Transverse colon (tissue), 4 donors: ENCODE results near the gene DCANP1. TPM values are rescaled to one million over a fixed set of nuclear protein-coding genes. Genes with fewer than 3 reads are reported as not detected.

Experiments used
- DNase-seq: peaks from one replicate; pipeline ENCODE4 v3.0.0-alpha.2; 2019
- H3K27ac ChIP-seq, 4 donors: fragments of 200-600 bp; sonication (generic); 2 replicates each; pipeline ENCODE4 v1.5.1; 2016 to 2018; ENCODE audit warnings: inconsistent platforms in 4 of 4
- H3K27me3 ChIP-seq: fragments of 200-600 bp; sonication (generic); 2 replicates; pipeline ENCODE4 v1.5.1; 2017; ENCODE audit warnings: inconsistent platforms
- H3K36me3 ChIP-seq, 4 donors: fragments of 200-600 bp; sonication (generic); 2 replicates each; pipeline ENCODE4 v1.5.1; 2017 to 2019; ENCODE audit warnings: inconsistent platforms in 4 of 4
- H3K4me1 ChIP-seq, 4 donors: fragments of 200-600 bp; sonication (generic); 2 replicates each; pipeline ENCODE4 v1.5.1; 2017 to 2020; ENCODE audit warnings: inconsistent platforms in 4 of 4
- H3K4me3 ChIP-seq, 4 donors: fragments of 200-600 bp; sonication (generic); 1 replicate in 1 of 4; 2 replicates in 3 of 4; pipeline versions ENCODE4 v1.5.1 to v1.6.1; 2017 to 2019; ENCODE audit warnings: inconsistent platforms in 4 of 4
- H3K9me3 ChIP-seq, 2 donors: fragments of 200-600 bp; sonication (generic); 2 replicates each; pipeline ENCODE4 v1.5.1; 2017 to 2019; ENCODE audit warnings: inconsistent platforms in 2 of 2
- EP300 ChIP-seq: sonication (generic); formaldehyde crosslinking; IDR thresholded peaks from one replicate; pipeline ENCODE4 v1.6.1; 2017; ENCODE audit warnings: antibody characterized with exemption, low read depth
- POLR2A ChIP-seq: fragments of 450-650 bp; IDR thresholded peaks from one replicate; pipeline ENCODE4 v1.6.1; 2016; ENCODE audit warnings: antibody characterized with exemption, mild to moderate bottlenecking, moderate library complexity
- POLR2AphosphoS5 ChIP-seq, 3 donors: sonication (generic); formaldehyde crosslinking; IDR thresholded peaks; one replicate each; pipeline ENCODE4 v1.6.1; 2016; ENCODE audit warnings: antibody characterized with exemption in 3 of 3
- WGBS, 2 donors: methylation state at CpG; one replicate each; pipeline ENCODE4 v1.1.5; 2018; ENCODE audit warnings: low coverage in 1 of 2; 5-methylcytosine and 5-hydroxymethylcytosine counted together
- in situ Hi-C, 4 donors: fragments of 200-750 bp; cut with MboI; loops; one replicate each; pipeline versions ENCODE4 v1.15.0 to v1.15.1; 2017; ENCODE audit warnings: low sequenced_read_pairs in 3 of 4, low pct_ligation_motif_present in 1 of 4, low pct_unique_long_range_greater_than_20kb in 1 of 4
- intact Hi-C: fragments of 100-400 bp; cut with DNase I; formaldehyde crosslinking; loops from one replicate; pipeline ENCODE4 v1.15.1; 2023; ENCODE audit warnings: low total_unique reads
- total RNA-seq, 4 donors: library from RNA; depleted of rRNA; stranded (reverse); fragments of >200 nt; gene quantifications; one replicate each; pipeline ENCODE4 v1.1.0, GENCODE V29; 2016
- TF ChIP-seq, protein P1 (sequence below), 5 experiments: fragments of 200-600 bp in 3 of 5; fragments of 450-650 bp in 2 of 5; sonication (generic) in 3 of 5; IDR thresholded peaks; 1 replicate in 2 of 5; 2 replicates in 3 of 5; pipeline ENCODE4 v1.5.1; 2016 to 2017; ENCODE audit warnings: antibody characterized with exemption in 5 of 5, inconsistent platforms in 3 of 5, mild to moderate bottlenecking in 2 of 5, moderate library complexity in 1 of 5

The DCANP1 gene
- total RNA-seq, 4 donors from 2014 or later = 0.95 TPM; not detected in 3

DNA sequence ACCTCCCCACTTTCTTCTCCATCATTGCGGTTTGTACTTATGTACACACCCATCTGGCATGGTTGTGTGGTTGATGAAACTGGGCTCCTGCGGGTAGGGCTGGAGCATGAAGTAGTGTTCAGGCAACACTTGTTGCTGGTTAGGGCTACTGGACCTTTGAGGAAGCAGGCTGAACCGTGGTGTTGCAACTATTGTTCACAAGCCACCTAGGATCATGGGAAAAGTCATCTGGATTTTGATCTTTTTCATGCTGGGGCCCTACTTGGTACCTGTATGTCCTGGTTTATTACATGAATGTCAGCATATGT, 45.1 kb upstream of the DCANP1 start:
- in situ Hi-C loops (no loop called here), intact Hi-C loops (no loop called here)
- Histone ChIP-seq H3K4me1 (peaks cover 0 to 25% (median 16%) of the 10 kb centered on the region in 4 donors), H3K36me3 (no peaks in the 10 kb centered on the region), H3K4me3 (no peak overlapping the region), H3K9me3 (no peaks in the 10 kb centered on the region), H3K27me3 (peaks cover 80% of the 10 kb centered on the region), H3K27ac (no peak overlapping the region)
- WGBS, 2 donors = 54% methylated on average over 3 of the region's 3 CpGs; no CpG with 5 or more reads in 1 of the 2 donors
- DNase-seq = no peak
- TF ChIP-seq POLR2AphosphoS5 (IDR thresholded peaks at IDR 0.05) = no peak
- TF ChIP-seq POLR2A = no peak
- TF ChIP-seq EP300 = no peak
- TF ChIP-seq, protein P1, sequence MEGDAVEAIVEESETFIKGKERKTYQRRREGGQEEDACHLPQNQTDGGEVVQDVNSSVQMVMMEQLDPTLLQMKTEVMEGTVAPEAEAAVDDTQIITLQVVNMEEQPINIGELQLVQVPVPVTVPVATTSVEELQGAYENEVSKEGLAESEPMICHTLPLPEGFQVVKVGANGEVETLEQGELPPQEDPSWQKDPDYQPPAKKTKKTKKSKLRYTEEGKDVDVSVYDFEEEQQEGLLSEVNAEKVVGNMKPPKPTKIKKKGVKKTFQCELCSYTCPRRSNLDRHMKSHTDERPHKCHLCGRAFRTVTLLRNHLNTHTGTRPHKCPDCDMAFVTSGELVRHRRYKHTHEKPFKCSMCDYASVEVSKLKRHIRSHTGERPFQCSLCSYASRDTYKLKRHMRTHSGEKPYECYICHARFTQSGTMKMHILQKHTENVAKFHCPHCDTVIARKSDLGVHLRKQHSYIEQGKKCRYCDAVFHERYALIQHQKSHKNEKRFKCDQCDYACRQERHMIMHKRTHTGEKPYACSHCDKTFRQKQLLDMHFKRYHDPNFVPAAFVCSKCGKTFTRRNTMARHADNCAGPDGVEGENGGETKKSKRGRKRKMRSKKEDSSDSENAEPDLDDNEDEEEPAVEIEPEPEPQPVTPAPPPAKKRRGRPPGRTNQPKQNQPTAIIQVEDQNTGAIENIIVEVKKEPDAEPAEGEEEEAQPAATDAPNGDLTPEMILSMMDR (IDR thresholded peaks at IDR 0.05) = no peak

- TF ChIP-seq POLR2A (no peak), EP300 (no peak), POLR2AphosphoS5 (IDR thresholded peaks at IDR 0.05) (no peak)
- TF ChIP-seq, protein P1 (IDR thresholded peaks at IDR 0.05) = no peak
- H3K27ac ChIP-seq = no peak overlapping the region
- intact Hi-C loops (no loop called here), in situ Hi-C loops (no loop called here)
- 15 to 50% methylated on average over 1 to 27 of the region's 40 CpGs for WGBS, 2 donors
- DNase-seq = no peak
- no peak overlapping the region for H3K4me3 ChIP-seq
- H3K9me3 ChIP-seq = no peaks in the 10 kb centered on the region
- peaks cover 86% of the 10 kb centered on the region for H3K27me3 ChIP-seq
- peaks cover 0 to 25% (median 16%) of the 10 kb centered on the region in 4 donors for H3K4me1 ChIP-seq
- H3K36me3 ChIP-seq = no peaks in the 10 kb centered on the region
These were observed 44.6 kb upstream of the DCANP1 start for GRCh38 chr5:135491552-135492318.

GRCh38 chr5:135491038-135491551, 43.9 kb upstream of the DCANP1 start:
- Histone ChIP-seq H3K27me3 (peaks cover 89% of the 10 kb centered on the region), H3K4me3 (no peak overlapping the region), H3K27ac (no peak overlapping the region), H3K9me3 (no peaks in the 10 kb centered on the region), H3K4me1 (peaks cover 0 to 25% (median 16%) of the 10 kb centered on the region in 4 donors), H3K36me3 (no peaks in the 10 kb centered on the region)
- in situ Hi-C loops = no loop called here
- TF ChIP-seq, protein P1 (IDR thresholded peaks at IDR 0.05) = no peak
- TF ChIP-seq EP300 (no peak), POLR2A (no peak), POLR2AphosphoS5 (IDR thresholded peaks at IDR 0.05) (no peak)
- DNase-seq = no peak
- intact Hi-C loops = no loop called here
- WGBS, 2 donors = 45% methylated on average over 14 of the region's 14 CpGs; no CpG with 5 or more reads in 1 of the 2 donors

DNA sequence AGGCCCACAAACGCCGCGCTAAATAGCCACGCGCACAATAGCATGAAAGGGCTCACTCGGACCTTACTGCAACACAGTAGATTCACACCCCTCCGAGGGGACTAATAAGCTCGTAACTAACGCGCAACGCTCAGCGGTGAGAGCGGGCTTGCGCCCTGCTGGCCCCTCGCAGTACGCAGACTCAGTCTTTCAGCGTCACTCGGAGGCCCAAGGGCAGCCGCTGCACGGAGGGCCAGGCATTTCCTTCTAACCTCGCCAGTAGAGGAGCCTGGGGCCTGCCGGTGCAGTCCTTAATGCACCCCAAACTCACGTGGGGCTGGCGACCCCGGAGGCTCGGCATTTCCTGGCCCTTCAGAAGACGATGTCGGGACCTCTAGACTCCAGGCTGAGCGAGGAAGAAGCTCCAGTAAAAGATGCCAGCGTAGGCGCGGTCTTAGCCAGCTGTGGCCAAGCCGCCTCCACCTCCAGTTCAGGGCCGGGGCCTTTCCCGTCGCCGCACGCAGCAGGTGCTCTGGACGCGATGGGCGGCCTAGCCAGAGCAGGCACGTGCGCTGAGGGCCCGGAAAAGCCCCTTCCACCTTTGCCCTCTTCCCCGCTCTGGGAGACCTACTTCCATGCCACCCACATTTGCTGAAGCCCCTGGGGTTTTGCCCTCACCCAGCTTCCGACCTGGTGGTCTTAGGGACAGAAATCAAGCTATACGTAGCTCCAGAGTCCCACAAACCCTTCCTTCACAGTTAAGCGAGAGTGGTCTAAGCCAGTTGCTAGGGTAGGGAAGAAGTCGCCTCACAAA, 43.3 kb upstream of the DCANP1 start:
- Histone ChIP-seq H3K36me3 (no peaks in the 10 kb centered on the region), H3K4me1 (peaks cover 0 to 25% (median 16%) of the 10 kb centered on the region in 4 donors), H3K9me3 (no peaks in the 10 kb centered on the region), H3K27ac (no peak overlapping the region), H3K27me3 (peaks cover 92% of the 10 kb centered on the region), H3K4me3 (peak overlapping the region in 1 of 4 donors; percentile 9)
- TF ChIP-seq, protein P1 (IDR thresholded peaks at IDR 0.05) = no peak
- no peak for TF ChIP-seq EP300
- TF ChIP-seq POLR2AphosphoS5 (IDR thresholded peaks at IDR 0.05) = no peak
- TF ChIP-seq POLR2A = no peak
- intact Hi-C loops (no loop called here), in situ Hi-C loops (no loop called here)
- DNase-seq = no peak
- 24% methylated on average over 38 of the region's 49 CpGs; no CpG with 5 or more reads in 1 of the 2 donors for WGBS, 2 donors
